Choroid plexus epithelial cell (primary cell): ENCODE measurements around the gene SKIDA1.

Experiments
- DNase-seq: peaks from one replicate; pipeline ENCODE4 v3.0.0-alpha.2; 2010; ENCODE audit warnings: low read depth
- H3K4me3 ChIP-seq: 2 replicates; pipeline ENCODE4 v1.5.1; 2011; ENCODE audit warnings: low read depth, mild to moderate bottlenecking, control low read depth, low read length, moderate library complexity
- TF ChIP-seq, protein P1 (sequence below): conservative IDR thresholded peaks from 2 replicates; pipeline ENCODE4 v1.5.1; 2011; ENCODE audit warnings: low read depth, mild to moderate bottlenecking, control low read depth, inconsistent platforms, low read length, moderate library complexity

SKIDA1 gene

GRCh38 chr10:21514818-21515351 is 10.6 kb downstream of the SKIDA1 start:
- TF ChIP-seq, protein P1, sequence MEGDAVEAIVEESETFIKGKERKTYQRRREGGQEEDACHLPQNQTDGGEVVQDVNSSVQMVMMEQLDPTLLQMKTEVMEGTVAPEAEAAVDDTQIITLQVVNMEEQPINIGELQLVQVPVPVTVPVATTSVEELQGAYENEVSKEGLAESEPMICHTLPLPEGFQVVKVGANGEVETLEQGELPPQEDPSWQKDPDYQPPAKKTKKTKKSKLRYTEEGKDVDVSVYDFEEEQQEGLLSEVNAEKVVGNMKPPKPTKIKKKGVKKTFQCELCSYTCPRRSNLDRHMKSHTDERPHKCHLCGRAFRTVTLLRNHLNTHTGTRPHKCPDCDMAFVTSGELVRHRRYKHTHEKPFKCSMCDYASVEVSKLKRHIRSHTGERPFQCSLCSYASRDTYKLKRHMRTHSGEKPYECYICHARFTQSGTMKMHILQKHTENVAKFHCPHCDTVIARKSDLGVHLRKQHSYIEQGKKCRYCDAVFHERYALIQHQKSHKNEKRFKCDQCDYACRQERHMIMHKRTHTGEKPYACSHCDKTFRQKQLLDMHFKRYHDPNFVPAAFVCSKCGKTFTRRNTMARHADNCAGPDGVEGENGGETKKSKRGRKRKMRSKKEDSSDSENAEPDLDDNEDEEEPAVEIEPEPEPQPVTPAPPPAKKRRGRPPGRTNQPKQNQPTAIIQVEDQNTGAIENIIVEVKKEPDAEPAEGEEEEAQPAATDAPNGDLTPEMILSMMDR: no peak
- DNase-seq: peak; percentile 58
- H3K4me3 ChIP-seq: peak overlapping the region; percentile 61

- peak overlapping the region; percentile 61 for H3K4me3 ChIP-seq
- TF ChIP-seq, protein P1: no peak
These were observed 11.2 kb downstream of the SKIDA1 start for GRCh38 chr10:21514129-21514817.

DNA sequence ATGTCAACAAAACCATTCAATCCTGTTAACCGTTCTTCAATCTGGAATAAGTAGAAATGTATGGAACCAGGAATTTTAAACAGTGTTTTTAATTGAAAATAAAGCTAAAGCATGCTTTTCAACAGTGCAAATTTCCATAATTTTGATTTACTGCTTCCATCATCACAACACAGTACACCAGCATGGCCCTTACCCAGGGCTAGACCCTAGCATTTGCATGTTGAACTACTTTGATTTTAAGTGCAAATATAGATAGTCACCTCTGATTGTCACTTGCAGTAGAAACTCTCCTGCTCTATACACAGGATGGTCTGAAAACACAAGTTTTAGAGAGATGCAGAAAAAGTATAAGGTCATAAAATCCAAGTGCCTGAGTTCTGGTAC is 12.1 kb downstream of the SKIDA1 start:
- DNase-seq: no peak
- H3K4me3 ChIP-seq: no peak overlapping the region
- TF ChIP-seq, protein P1: no peak

More at GRCh38 chr10:21514129-21514817, 11.2 kb downstream of the SKIDA1 start:
- no peak for DNase-seq

- peak overlapping the region; percentile 12 for H3K4me3 ChIP-seq
- DNase-seq: no peak
- TF ChIP-seq, protein P1: no peak
These were observed 12.7 kb downstream of the SKIDA1 start for GRCh38 chr10:21512573-21513404.

- DNase-seq: no peak
- TF ChIP-seq, protein P1: no peak
- no peak overlapping the region for H3K4me3 ChIP-seq
These were observed 13.4 kb downstream of the SKIDA1 start for GRCh38 chr10:21511946-21512572.

DNA sequence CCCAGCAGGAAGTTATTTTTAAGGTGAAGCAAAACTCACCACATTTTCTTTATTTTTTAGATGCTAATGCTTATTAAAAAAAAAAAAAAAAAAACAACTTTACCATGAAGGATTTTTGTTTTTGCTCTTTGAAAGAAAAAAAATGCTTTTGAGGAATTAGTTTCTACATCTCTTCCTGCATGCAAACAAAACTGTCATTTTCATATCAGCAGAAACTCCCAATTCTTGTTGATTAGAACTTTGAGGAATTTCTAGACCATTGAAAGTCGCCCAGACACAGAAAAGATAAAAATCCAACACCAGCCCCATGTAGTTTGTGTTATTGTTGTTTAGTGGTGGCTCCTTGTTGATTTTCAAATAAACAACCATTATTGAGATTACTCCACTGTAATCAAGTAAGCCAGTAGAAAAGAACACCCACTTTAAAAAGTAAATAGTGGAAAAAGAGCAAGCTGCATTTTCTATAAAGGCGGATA is 14.3 kb downstream of the SKIDA1 start:
- no peak overlapping the region for H3K4me3 ChIP-seq
- no peak for DNase-seq
- TF ChIP-seq, protein P1: no peak
